OCI-LY7 (cell line): ENCODE results near the gene DYNLRB1. TPM values are rescaled to one million over a fixed set of nuclear protein-coding genes. Genes with fewer than 3 reads are reported as not detected.

Experiments
- BruUV-seq: library from RNA; stranded (reverse); fragments of 400-500 nt; replicated peaks from 2 replicates; lab custom pipeline; 2021; lab: Mats Ljungman, UMichigan
- CTCF ChIA-PET: fragments of 300-600 bp; sonication (Branson Sonifier 250); formaldehyde crosslinking; loops from one replicate; lab custom pipeline; 2022; ENCODE audit warnings: antibody characterized with exemption; ENCODE audit not compliant: unreplicated experiment; lab: Charles Lee
- POLR2A ChIA-PET: fragments of 300-600 bp; sonication (Branson Sonifier 250); formaldehyde crosslinking; loops from one replicate; lab custom pipeline; 2022; ENCODE audit warnings: antibody characterized with exemption; lab: Charles Lee
- DNase-seq: peaks from one replicate; pipeline ENCODE4 v3.0.0-alpha.2; 2015; ENCODE audit warnings: low spot score
- H2AFZ ChIP-seq: fragments of 200-600 bp; sonication (generic), shearing (Covaris generic); 2 replicates; pipeline ENCODE4 v1.6.1; 2014; ENCODE audit warnings: mild to moderate bottlenecking, antibody characterized with exemption, low read length, moderate library complexity
- H3K27ac ChIP-seq: fragments of 200-600 bp; sonication (generic); 2 replicates; pipeline ENCODE4 v1.5.1; 2014; ENCODE audit warnings: mixed run types, low read depth, mild to moderate bottlenecking, moderate library complexity, low read length, inconsistent platforms; ENCODE audit not compliant: poor library complexity, severe bottlenecking
- H3K36me3 ChIP-seq: fragments of 200-600 bp; sonication (generic); 2 replicates; pipeline ENCODE4 v1.6.1; 2014; ENCODE audit warnings: mild to moderate bottlenecking, antibody characterized with exemption, low read length, moderate library complexity, mixed read lengths; ENCODE audit not compliant: insufficient read depth
- H3K4me1 ChIP-seq: fragments of 200-600 bp; sonication (generic); 2 replicates; pipeline ENCODE4 v1.5.1; 2014; ENCODE audit warnings: mild to moderate bottlenecking, low read length; ENCODE audit not compliant: insufficient read depth, poor library complexity, severe bottlenecking
- H3K4me2 ChIP-seq: fragments of 200-600 bp; sonication (generic); 2 replicates; pipeline ENCODE4 v1.6.1; 2014; ENCODE audit warnings: mild to moderate bottlenecking, low read length
- H3K4me3 ChIP-seq: fragments of 200-600 bp; sonication (generic); 2 replicates; pipeline ENCODE4 v1.5.1; 2014; ENCODE audit warnings: mild to moderate bottlenecking, low read depth, low read length; ENCODE audit not compliant: poor library complexity, severe bottlenecking
- H3K79me2 ChIP-seq: fragments of 200-600 bp; sonication (generic); 2 replicates; pipeline ENCODE4 v1.6.1; 2016; ENCODE audit warnings: low read depth, mild to moderate bottlenecking, low read length, moderate library complexity, mixed read lengths; ENCODE audit not compliant: insufficient read depth
- H3K9me2 ChIP-seq: fragments of 200-600 bp; sonication (generic); 2 replicates; pipeline ENCODE4 v1.6.1; 2016; ENCODE audit warnings: mild to moderate bottlenecking, low read length, mixed read lengths; ENCODE audit not compliant: insufficient read depth
- H3K9me3 ChIP-seq: fragments of 200-600 bp; sonication (generic); 2 replicates; pipeline ENCODE4 v1.6.1; 2014; ENCODE audit warnings: mild to moderate bottlenecking, mixed run types, low read length, mixed read lengths
- H4K20me1 ChIP-seq: fragments of 200-600 bp; sonication (generic); 2 replicates; pipeline ENCODE4 v1.6.1; 2014; ENCODE audit warnings: mild to moderate bottlenecking, antibody characterized with exemption, low read length, moderate library complexity, mixed read lengths; ENCODE audit not compliant: insufficient read depth
- EZH2phosphoT487 ChIP-seq: fragments of 200-600 bp; sonication (generic); IDR thresholded peaks from 2 replicates; pipeline ENCODE4 v1.6.1; 2018; ENCODE audit warnings: low read depth, borderline replicate concordance, mild to moderate bottlenecking, mixed run types, antibody characterized with exemption, low read length, moderate library complexity, mixed read lengths
- intact Hi-C: fragments of 100-400 bp; cut with micrococcal nuclease; formaldehyde crosslinking; loops from one replicate; pipeline ENCODE4 v1.10.0; 2022; ENCODE audit not compliant: unreplicated experiment
- total RNA-seq, 2 experiments: library from RNA; depleted of rRNA in 1 of 2; stranded (reverse); fragments of >200 nt in 1 of 2; shearing (Covaris generic) in 1 of 2; gene quantifications; 2 replicates each; pipeline ENCODE4 v1.2.3, GENCODE V29; 2014 to 2022
- TF ChIP-seq, protein P1 (sequence below): fragments of 200-600 bp; sonication (generic); conservative IDR thresholded peaks from 2 replicates; pipeline ENCODE4 v1.5.1; 2014; ENCODE audit warnings: mild to moderate bottlenecking, antibody characterized with exemption, low read length, moderate library complexity, mixed read lengths

Gene DYNLRB1
- total RNA-seq, 2 experiments from 2014 or later = 94.2 to 128 TPM

DNA sequence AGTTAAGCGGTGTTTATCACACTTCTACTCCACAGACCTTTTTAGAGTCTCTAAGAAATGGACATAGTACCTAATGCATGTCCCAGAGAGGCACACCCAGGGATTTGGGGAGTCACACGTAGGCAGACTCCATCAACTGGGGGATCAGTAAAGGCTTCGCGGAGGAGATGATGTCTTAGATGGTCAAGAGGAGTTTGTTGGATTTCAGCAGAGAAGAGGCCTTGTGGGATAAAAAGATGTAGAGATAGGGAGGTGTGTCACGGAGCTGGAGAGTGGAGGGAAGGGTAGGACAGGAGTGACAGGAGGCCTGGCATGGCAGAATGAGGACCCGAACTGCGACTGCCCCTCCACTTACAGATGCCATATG is 9.1 kb downstream of the DYNLRB1 start:
- TF ChIP-seq, protein P1, sequence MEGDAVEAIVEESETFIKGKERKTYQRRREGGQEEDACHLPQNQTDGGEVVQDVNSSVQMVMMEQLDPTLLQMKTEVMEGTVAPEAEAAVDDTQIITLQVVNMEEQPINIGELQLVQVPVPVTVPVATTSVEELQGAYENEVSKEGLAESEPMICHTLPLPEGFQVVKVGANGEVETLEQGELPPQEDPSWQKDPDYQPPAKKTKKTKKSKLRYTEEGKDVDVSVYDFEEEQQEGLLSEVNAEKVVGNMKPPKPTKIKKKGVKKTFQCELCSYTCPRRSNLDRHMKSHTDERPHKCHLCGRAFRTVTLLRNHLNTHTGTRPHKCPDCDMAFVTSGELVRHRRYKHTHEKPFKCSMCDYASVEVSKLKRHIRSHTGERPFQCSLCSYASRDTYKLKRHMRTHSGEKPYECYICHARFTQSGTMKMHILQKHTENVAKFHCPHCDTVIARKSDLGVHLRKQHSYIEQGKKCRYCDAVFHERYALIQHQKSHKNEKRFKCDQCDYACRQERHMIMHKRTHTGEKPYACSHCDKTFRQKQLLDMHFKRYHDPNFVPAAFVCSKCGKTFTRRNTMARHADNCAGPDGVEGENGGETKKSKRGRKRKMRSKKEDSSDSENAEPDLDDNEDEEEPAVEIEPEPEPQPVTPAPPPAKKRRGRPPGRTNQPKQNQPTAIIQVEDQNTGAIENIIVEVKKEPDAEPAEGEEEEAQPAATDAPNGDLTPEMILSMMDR = no peak
- no peak for TF ChIP-seq EZH2phosphoT487
- no peaks in the 10 kb centered on the region for H3K79me2 ChIP-seq
- intact Hi-C loops = no loop called here
- CTCF ChIA-PET = interaction anchor here (1.0 kb wide), 1 partner anchor 9 kb away, joined by 3 read pairs; the partner anchor contains the start of gene DYNLRB1
- H3K4me3 ChIP-seq = no peak overlapping the region
- H3K4me2 ChIP-seq = no peak overlapping the region
- peaks cover 34% of the 10 kb centered on the region for H3K36me3 ChIP-seq
- peaks cover 6% of the 10 kb centered on the region for H3K4me1 ChIP-seq
- H4K20me1 ChIP-seq = peaks cover 6% of the 10 kb centered on the region; the same call in 1 of the 2 replicates
- H3K27ac ChIP-seq = no peak overlapping the region
- H2AFZ ChIP-seq = no peak overlapping the region
- DNase-seq = no peak
- no peaks in the 10 kb centered on the region for H3K9me3 ChIP-seq
- BruUV-seq = no TSS peak
- no peaks in the 10 kb centered on the region for H3K9me2 ChIP-seq
- POLR2A ChIA-PET = no interaction called here

DNA sequence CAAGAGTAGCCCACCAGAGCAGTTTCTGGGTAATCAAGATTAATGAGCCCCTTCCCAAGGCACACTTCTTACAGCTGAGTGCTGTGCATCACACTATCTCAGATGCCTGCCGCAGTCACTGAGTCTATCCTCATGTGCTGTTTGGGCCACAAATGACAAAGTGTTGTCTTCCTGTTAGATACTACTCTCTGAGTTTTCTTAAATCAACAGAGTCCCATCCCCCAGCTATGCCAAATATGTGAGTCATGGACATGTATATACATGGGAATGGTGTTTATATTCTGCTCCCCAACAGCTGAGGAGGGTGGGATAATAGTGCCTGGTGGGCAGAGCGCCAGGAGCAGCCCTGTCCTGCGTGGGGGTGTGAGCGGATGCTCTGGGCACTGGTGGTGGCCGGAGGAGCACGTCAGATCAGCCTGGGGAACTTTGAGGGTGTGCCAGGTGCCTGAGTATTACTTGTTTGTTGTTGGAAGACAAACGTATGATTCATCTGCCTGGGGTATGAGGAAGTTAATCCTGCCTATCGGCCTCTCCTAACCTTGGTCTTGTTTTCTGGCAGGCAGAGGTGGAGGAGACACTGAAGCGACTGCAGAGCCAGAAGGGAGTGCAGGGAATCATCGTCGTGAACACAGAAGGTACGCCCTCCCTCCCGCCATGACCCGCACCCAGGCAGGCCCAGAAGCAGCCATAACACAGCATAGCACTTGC is 9.6 kb downstream of the DYNLRB1 start:
- Histone ChIP-seq H3K9me2 (no peaks in the 10 kb centered on the region), H3K4me2 (no peak overlapping the region), H3K4me1 (peaks cover 6% of the 10 kb centered on the region), H3K4me3 (no peak overlapping the region), H3K36me3 (peaks cover 37% of the 10 kb centered on the region), H3K27ac (no peak overlapping the region), H4K20me1 (peaks cover 6% of the 10 kb centered on the region; the same call in 1 of the 2 replicates), H2AFZ (no peak overlapping the region), H3K79me2 (no peaks in the 10 kb centered on the region), H3K9me3 (no peaks in the 10 kb centered on the region)
- intact Hi-C loops = no loop called here
- no TSS peak for BruUV-seq
- no peak for TF ChIP-seq EZH2phosphoT487
- TF ChIP-seq, protein P1 = no peak
- ChIA-PET POLR2A (no interaction called here), CTCF (no interaction called here)
- DNase-seq = no peak

DNA sequence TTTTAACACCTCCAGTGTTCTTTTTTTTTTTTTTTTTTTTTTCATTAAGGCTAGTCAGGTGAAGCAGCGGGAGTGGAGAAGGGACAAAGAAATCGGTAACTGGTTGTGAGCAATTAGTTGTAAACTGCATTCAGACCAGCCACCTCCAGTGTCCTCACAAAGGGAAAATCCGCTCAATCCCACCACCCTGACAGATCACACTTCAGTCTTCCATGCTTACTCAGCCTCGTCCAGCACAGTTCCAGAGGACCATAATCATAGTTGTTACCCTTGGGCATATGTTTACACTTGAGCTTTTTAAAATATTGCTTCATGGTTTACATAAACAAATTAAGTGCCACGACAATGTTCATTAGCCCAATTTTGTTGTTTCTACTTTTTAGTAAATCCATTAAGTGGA is 10.2 kb downstream of the DYNLRB1 start:
- POLR2A ChIA-PET = interaction anchor here (0.7 kb wide), 1 partner anchor 59 kb away, joined by 3 read pairs; no protein-coding TSS in a partner anchor
- H3K36me3 ChIP-seq = peaks cover 37% of the 10 kb centered on the region
- no peak overlapping the region for H3K27ac ChIP-seq
- peaks cover 6% of the 10 kb centered on the region for H3K4me1 ChIP-seq
- CTCF ChIA-PET = no interaction called here
- no peak overlapping the region for H2AFZ ChIP-seq
- TF ChIP-seq, protein P1 = no peak
- no peak for TF ChIP-seq EZH2phosphoT487
- no TSS peak for BruUV-seq
- H3K79me2 ChIP-seq = no peaks in the 10 kb centered on the region
- H3K9me3 ChIP-seq = no peaks in the 10 kb centered on the region
- no peaks in the 10 kb centered on the region for H3K9me2 ChIP-seq
- intact Hi-C loops = no loop called here
- no peak for DNase-seq
- H4K20me1 ChIP-seq = peaks cover 6% of the 10 kb centered on the region; the same call in 1 of the 2 replicates
- no peak overlapping the region for H3K4me3 ChIP-seq
- no peak overlapping the region for H3K4me2 ChIP-seq
